CD4-positive, alpha-beta T cell treated with Interferon alpha-2 for 1 hour (primary cell): ENCODE results near the gene ARFGEF3.

ENCODE experiments used
- DNase-seq, 2 donors: peaks; one replicate each; pipeline ENCODE4 v3.0.0-alpha.2; 2020 to 2022

The ARFGEF3 gene

DNA sequence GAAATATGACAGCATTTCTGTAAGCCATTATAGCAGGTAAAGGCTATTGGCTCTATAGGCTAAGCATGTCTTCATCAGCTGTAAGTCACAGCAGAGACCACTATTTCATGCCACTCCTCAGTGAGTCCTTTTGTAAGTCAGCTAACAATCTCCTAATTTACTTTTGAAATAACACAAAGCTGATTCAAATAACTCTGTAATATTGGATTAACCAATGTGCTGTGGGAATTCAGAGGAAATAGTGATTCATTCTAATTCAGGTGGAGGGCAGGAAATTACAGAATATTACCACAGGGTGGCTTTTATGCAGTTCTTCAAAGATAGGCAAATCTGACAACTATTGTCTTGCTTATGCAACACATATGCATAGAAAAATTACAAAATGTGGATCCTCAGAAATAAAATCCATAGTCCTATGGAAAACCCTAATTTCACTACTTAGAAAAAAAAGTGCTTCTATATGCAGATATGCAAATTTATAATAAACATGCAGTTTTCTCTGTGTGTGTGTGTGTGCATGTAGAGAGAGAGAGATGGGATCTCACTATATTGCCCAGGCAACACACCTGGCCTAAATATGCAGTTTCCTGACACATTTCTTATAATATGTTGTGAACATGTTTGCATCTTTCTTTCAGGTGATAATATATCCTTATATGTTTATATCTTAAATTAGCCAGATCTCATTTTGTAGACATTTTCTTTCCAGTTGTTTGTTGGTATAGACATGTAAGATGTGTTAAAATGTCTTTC lies 211.1 kb downstream of the ARFGEF3 start:
- DNase-seq = peak in 1 of 2 donors; percentile 16

DNA sequence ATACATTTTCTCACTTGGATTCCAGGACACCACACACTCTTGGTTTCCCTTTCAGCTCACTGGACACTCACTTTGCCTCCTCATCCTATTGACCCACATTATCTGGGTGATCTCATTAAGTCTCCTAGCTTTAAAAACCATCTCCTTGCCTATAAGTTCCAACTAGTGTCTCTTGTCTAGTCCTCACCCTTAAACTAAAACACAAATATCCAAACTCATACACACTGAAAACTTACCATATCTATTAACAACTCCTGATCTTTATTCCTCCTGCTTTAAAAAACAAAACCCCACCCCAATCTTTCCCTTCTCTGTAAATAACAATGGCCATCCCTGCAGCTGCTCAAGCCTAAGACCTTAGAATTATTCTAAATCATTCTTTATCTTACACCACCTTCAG lies 212.5 kb downstream of the ARFGEF3 start:
- DNase-seq = no peak

DNA sequence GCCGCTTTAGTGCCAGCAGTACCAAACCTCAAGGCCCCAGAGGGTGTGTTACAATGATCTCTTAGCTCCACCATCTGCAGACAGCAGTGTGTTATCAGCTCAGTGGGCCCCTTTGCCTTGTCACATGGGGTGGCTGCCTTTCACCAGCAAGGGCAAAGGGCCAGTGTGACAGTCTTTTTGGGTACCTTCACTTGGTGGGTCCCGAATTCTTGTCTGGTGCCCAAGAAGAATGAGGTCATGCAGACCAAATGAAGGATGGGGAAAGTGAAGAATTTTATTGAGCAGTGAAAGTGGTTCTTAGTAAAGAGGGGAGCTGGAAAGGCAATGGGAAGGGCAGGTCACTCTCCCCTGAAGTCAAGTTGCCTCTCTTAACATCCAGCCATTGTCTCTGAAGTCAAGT lies 213.1 kb downstream of the ARFGEF3 start:
- no peak for DNase-seq

DNA sequence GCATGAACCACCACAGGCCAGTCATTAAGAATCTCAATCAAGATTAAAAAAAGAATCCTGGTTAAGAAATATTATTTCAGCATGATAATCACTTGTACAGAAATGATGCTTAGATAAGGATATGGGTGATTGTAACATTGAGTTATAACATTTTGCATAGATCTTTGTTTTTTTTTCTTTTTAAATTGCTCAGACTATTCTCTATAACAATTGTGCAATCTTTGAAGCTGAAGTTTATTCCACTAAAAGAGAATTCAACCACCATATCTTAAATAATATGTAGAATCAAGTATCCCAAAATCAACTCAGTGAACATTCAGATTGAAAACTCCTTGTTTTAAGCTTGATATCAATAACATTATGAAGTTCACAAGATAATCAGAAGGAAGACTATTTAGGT lies 215.3 kb downstream of the ARFGEF3 start:
- DNase-seq = no peak

DNA sequence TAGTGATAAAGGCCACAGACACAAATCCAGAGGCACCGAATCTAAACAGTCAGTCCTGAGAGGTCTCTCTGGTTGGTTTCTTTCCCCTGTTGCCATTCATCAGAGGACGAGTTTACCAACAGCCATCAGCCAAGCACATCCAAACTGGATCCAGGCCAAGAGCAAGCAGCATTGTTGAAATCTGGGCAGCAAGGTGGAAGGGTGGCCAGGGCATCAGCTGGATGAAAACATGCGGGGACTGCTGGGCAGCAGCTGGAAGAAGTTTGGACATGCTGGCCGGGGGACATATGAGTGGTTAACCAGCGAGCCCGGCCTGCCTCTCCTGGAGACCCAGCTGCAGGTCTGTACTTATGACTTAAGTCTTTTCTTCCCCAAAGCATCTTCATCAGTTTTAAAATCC lies 216.1 kb downstream of the ARFGEF3 start, which contains the start of gene SMIM28:
SMIM28 (plus strand) TSS at position 62 of the 400 bp plus-strand sequence; CDS start at position 230, 168 bp downstream.
- DNase-seq = no peak

DNA sequence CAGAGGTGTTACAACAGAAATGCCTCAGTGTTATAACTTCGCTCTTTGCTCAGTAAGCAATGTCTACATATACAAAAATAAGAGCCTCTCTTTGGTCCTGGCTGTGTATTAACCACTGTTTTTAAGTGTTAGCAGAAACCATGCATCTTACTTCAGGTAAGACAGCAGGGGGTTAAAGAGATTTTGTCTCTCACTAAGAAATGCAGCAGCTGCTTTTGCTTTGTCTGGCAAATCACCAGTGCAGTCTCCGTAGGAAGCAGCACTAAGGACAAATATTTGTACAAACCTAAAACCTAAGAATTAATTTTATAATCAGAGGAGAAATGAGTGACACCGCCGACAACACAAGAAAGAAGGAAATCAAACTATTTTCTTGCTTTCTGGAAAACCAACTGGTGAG lies 216.7 kb downstream of the ARFGEF3 start:
- no peak for DNase-seq

DNA sequence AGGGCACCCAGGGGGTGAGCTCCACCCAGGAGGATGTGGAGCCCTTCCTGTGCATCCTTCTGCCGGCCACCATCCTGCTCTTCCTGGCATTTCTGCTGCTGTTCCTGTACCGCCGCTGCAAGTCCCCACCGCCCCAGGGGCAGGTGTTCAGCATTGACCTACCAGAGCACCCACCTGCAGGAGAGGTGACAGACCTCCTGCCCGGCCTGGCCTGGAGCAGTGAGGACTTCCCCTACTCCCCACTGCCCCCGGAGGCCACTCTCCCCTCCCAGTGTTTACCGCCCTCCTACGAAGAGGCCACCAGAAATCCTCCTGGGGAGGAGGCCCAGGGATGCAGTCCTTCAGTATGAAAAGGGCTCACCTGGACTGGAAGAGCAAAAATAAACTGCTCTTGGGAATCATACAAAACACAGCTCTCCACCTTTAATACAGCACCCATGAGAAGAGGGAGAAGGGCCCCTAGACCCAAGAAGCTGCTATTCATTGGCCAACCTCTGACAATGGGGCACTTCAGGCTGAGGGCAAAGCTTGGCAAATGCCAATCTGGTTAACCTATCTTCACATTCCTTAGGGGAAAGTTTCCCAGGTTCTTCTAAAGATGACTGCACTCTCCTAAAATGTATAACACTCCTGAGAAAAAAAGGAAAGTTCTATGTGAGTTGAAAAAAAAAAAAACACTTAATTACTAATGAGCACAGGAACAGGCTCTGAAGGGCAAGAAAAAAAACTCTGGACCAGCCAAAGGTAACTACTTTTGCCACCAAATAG lies 220.9 kb downstream of the ARFGEF3 start:
- DNase-seq = no peak

DNA sequence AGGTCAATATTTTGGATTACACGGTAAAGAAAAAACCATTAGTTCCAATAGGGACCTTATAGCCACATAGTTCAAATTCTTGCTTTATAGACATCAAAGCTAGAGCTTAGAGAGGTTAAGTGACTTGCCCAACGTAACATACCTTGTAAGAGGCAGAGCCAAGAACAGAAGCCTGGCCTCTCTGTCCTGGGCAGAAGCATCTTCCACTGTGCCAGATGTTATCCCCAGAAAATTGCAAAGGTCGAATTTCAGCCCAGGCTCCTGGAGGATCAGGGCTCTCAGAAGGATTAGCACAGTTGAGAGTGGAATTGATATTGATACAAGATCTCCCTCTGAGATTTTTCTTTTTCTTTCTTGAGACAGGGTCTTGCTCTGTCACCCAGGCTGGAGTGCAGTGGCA lies 222.0 kb downstream of the ARFGEF3 start:
- no peak for DNase-seq

DNA sequence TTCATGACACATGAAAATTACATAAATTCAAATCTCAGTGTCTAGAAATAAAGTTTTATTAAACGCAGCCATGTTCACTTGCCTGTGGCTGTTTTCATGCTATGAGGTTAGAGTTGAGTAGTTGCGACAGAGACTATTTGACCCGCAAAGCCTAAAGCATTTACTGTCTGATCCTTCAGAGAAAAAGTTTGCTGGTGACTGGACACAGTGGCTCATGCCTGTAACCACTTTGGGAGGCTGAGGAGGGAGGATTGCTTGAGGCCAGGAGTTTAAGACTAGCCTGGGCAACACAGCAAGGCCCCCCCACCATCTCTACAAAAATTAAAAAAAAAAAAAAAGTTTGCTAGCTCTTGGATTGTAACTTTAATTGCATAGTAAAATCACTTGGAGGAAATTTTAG lies 225.2 kb downstream of the ARFGEF3 start:
- DNase-seq = no peak

DNA sequence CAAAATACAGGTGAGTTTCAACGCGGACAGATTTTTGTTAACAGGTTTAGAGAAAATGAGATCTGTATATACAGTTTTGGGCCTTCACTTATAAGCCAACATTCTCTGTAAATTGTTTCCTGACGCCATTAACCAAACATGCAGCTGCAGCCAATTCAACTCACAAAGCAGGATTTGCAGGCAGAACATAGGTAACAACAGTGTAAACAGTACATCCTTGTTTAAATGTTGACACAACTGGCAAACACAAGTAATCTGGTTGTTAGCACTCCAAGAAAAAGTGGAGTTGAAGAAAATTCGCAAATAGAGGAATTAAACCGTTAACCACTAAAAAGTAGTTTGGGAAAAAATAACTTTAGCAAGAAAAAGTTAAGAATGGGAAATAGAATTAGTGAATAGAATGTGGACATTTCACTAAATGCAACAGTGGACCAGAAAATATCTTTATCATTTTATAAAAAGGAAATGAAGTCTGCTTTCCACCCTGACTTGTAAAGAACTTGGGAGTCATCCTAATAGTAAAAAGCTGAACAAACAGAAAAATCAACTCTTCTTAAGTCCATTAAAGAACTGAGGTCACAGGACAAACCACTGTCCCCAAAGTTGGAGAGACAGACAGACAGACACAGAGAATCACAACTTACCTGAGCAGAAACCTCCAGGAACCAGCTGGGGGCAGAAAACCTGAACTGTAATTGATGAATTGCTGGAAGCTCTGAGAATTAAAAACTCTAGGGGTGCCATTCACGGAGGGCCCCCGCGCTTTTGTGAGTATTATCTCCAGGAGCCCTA lies 226.0 kb downstream of the ARFGEF3 start:
- no peak for DNase-seq

DNA sequence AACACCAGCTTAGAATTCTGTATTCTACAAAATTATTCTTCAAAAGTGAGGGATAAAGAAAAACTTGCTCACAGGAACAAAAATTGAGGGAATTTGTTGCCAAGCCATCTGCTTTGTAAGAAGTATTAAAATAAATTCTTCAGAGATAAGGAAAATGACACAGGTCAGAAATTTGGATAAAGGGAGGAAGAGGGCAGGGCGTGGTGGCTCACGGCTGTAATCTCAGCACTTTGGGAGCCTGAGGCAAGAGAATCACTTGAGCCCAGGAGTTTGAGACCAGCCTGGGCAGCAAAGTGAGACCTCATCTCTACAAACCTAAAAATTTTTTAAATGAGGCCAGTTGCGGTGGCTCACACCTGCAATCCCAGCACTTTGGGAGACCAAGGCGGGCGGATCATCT lies 227.8 kb downstream of the ARFGEF3 start:
- no peak for DNase-seq
